HG02840 (cell line): Measurements from ENCODE around the gene MANF.
A peak's percentile ranks its signal among the peaks of the same experiment; 100 is the strongest.
"Not testable (repeated sequence)": the region's sequence is repeated elsewhere in the genome, so short reads cannot be mapped to it uniquely, and the experiment has no call there.

Source experiments
- ATAC-seq: cut with Tn5 transposase; IDR thresholded peaks from one replicate; pipeline ENCODE4 v1.9.1; 2021; ENCODE audit warnings: mild to moderate bottlenecking, moderate library complexity, moderate number of reproducible peaks; ENCODE audit not compliant: unreplicated experiment, low FRiP score

Gene MANF

GRCh38 chr3:51371943-51372557, 13.0 kb upstream of the MANF start:
- no peak for ATAC-seq

GRCh38 chr3:51373658-51374421, 11.3 kb upstream of the MANF start:
- ATAC-seq: no peak

- no peak for ATAC-seq
Observed at GRCh38 chr3:51374456-51374855, 10.6 kb upstream of the MANF start.

- ATAC-seq: no peak
Observed at GRCh38 chr3:51375136-51375535, 10.0 kb upstream of the MANF start.

- no peak for ATAC-seq
Observed at GRCh38 chr3:51375571-51375970, 9.5 kb upstream of the MANF start.

GRCh38 chr3:51378065-51378464, 7.0 kb upstream of the MANF start:
- ATAC-seq: no peak

- no peak for ATAC-seq
Observed at GRCh38 chr3:51378726-51379125, 6.4 kb upstream of the MANF start.

GRCh38 chr3:51379301-51379700, 5.8 kb upstream of the MANF start:
- ATAC-seq: no peak

GRCh38 chr3:51379746-51380455, 5.2 kb upstream of the MANF start:
- no peak for ATAC-seq

- no peak for ATAC-seq
Observed at GRCh38 chr3:51380601-51381332, 4.3 kb upstream of the MANF start.

GRCh38 chr3:51381333-51381705, 3.8 kb upstream of the MANF start:
- no peak for ATAC-seq

- no peak for ATAC-seq
Observed at GRCh38 chr3:51382076-51382745, 2.9 kb upstream of the MANF start.

GRCh38 chr3:51382947-51383578, 2.0 kb upstream of the MANF start:
- no peak for ATAC-seq

GRCh38 chr3:51384055-51384725, 901 bp upstream of the MANF start:
- peak; percentile 5 for ATAC-seq

- ATAC-seq: no peak
Observed at GRCh38 chr3:51385621-51386091, 565 bp downstream of the MANF start.

GRCh38 chr3:51386159-51386851, 1.2 kb downstream of the MANF start:
- ATAC-seq: no peak

- ATAC-seq: no peak
Observed at GRCh38 chr3:51386852-51387229, 1.8 kb downstream of the MANF start.

- not testable (repeated sequence) for ATAC-seq
Observed at GRCh38 chr3:51387281-51387680, 2.2 kb downstream of the MANF start.
